ENCODE measurements around the gene ZNF710.
"Not testable (repeated sequence)": the region's sequence is repeated elsewhere in the genome, so short reads cannot be mapped to it uniquely, and the experiment has no call there.

Gene ZNF710

GRCh38 chr15:90109163-90109751, 108.1 kb downstream of the ZNF710 start:
- DNase-seq, result not testable (repeated sequence)

- no peak for DNase-seq
These were observed 112.0 kb downstream of the ZNF710 start for GRCh38 chr15:90113166-90113565.

GRCh38 chr15:90114451-90114901, 113.4 kb downstream of the ZNF710 start:
- no peak for DNase-seq

- no peak for DNase-seq
These were observed 114.7 kb downstream of the ZNF710 start for GRCh38 chr15:90115783-90116182.

- no peak for DNase-seq
These were observed 118.2 kb downstream of the ZNF710 start for GRCh38 chr15:90119367-90119766.

- DNase-seq, result no peak
These were observed 120.0 kb downstream of the ZNF710 start for GRCh38 chr15:90121086-90121485.

- DNase-seq, result no peak
These were observed 123.4 kb downstream of the ZNF710 start for GRCh38 chr15:90124507-90124906.

DNA sequence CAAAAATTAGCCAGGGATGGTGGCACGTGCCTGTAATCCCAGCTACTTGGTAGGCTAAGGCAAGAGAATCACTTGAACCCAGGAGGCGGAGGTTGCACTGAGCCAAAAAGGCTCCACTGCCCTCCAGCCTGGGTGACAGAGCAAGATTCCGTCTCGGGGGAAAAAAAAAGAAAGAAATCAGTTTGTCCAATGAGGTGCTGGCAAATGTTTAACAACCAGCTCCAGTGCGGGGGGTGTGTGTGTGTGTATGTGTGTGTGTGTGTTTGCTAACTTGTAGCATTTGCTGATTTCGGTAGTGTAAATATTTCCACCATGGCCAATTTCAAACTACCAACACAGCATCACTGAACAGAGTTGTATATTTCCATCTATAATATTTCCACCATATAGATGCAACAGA, 124.9 kb downstream of the ZNF710 start:
- DNase-seq, result no peak

DNA sequence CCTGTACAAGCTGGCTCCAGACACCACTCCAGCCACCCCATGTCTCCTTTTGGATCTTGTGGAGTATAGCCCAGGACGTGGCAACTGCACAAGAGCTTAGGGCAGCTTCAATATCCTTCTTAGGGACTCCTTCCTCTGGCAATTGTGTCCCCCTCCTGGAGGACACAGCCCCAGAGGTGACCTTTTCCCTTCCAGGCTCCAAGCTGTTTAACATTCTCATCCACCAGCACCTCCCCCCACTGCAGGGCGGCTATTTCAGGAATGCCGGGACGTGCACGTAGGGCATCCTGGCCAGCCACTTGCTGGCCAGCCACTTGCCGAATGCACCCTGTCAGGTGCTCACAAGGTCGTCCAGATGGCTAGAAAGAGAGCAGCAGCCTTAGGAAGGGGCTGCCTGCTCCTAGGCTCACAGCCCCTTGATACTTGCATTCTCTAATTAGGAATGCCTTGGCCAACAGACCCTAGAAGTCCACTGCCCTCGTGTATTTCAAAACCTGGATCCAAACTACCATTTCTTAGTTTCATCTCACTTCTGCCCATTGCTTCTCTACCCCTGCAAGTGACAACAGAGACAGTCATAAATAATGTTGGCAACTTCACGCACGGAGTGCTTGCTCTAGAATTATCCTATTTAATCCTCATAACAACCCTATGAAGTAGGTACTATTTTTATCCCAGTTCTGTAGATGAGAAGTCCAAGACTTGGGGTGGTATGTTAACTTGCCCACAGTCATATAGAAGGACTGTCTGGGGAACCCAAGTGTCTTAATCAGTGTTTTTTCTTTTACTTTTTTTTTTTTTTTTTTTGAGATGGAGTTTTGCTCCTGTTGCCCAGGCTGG, 125.7 kb downstream of the ZNF710 start:
- no peak for DNase-seq

DNA sequence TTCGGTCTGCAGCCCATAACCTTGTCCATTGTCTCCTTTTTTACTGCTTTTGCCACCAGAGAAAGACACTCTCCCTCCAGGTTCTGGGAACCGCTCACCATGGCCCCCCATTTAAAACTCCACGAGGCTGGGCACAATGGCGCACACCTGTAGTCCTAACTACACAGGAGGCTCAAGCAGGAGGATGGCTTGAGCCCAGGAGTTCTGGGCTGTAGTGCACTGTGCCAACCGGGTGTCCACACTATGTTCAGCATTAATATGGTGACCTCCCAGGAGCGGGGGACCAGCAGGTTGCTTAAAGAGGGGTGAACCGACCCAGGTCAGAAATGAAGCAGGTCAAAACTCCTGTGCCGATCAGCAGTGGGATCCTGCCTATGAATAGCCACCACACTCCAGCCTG, 129.2 kb downstream of the ZNF710 start:
- no peak for DNase-seq
